ENCODE measurements around the gene TEKT4.
"Not testable (repeated sequence)": the region's sequence is repeated elsewhere in the genome, so short reads cannot be mapped to it uniquely, and the experiment has no call there.

The TEKT4 gene

GRCh38 chr2:94873362-94874276 lies 2.4 kb downstream of the TEKT4 start:
- Mint-ChIP-seq H3K36me3 (no peaks in the 10 kb centered on the region), H3K4me1 (no peaks in the 10 kb centered on the region), H3K4me3 (no peak overlapping the region), H3K9me3 (no peaks in the 10 kb centered on the region), H3K27ac (no peak overlapping the region), H3K27me3 (peaks cover 2% of the 10 kb centered on the region)

GRCh38 chr2:94874277-94874997 lies 3.2 kb downstream of the TEKT4 start:
- no peaks in the 10 kb centered on the region for H3K4me1 Mint-ChIP-seq
- no peak overlapping the region for H3K27ac Mint-ChIP-seq
- no peaks in the 10 kb centered on the region for H3K9me3 Mint-ChIP-seq
- H3K36me3 Mint-ChIP-seq, result no peaks in the 10 kb centered on the region
- H3K4me3 Mint-ChIP-seq, result no peak overlapping the region
- peaks cover 2% of the 10 kb centered on the region for H3K27me3 Mint-ChIP-seq

GRCh38 chr2:94875064-94875819 lies 4.0 kb downstream of the TEKT4 start:
- no peak overlapping the region for H3K4me3 Mint-ChIP-seq
- no peaks in the 10 kb centered on the region for H3K4me1 Mint-ChIP-seq
- H3K27ac Mint-ChIP-seq, result no peak overlapping the region
- H3K27me3 Mint-ChIP-seq, result peaks cover 2% of the 10 kb centered on the region
- no peaks in the 10 kb centered on the region for H3K9me3 Mint-ChIP-seq
- no peaks in the 10 kb centered on the region for H3K36me3 Mint-ChIP-seq

- no peaks in the 10 kb centered on the region for H3K27me3 Mint-ChIP-seq
- no peak overlapping the region for H3K27ac Mint-ChIP-seq
- H3K36me3 Mint-ChIP-seq, result no peaks in the 10 kb centered on the region
- H3K4me1 Mint-ChIP-seq, result no peaks in the 10 kb centered on the region
- no peaks in the 10 kb centered on the region for H3K9me3 Mint-ChIP-seq
- no peak overlapping the region for H3K4me3 Mint-ChIP-seq
Measured at GRCh38 chr2:94875820-94876522, 4.7 kb downstream of the TEKT4 start.

GRCh38 chr2:94876523-94876863 lies 5.3 kb downstream of the TEKT4 start:
- H3K9me3 Mint-ChIP-seq, result no peaks in the 10 kb centered on the region
- no peak overlapping the region for H3K27ac Mint-ChIP-seq
- H3K4me1 Mint-ChIP-seq, result no peaks in the 10 kb centered on the region
- no peaks in the 10 kb centered on the region for H3K27me3 Mint-ChIP-seq
- no peak overlapping the region for H3K4me3 Mint-ChIP-seq
- no peaks in the 10 kb centered on the region for H3K36me3 Mint-ChIP-seq

GRCh38 chr2:94877129-94877528 lies 5.9 kb downstream of the TEKT4 start:
- Mint-ChIP-seq H3K4me3 (no peak overlapping the region), H3K4me1 (no peaks in the 10 kb centered on the region), H3K36me3 (no peaks in the 10 kb centered on the region), H3K9me3 (no peaks in the 10 kb centered on the region), H3K27ac (no peak overlapping the region), H3K27me3 (no peaks in the 10 kb centered on the region)

GRCh38 chr2:94878575-94878974 lies 7.3 kb downstream of the TEKT4 start:
- H3K4me3 Mint-ChIP-seq, H3K27me3 Mint-ChIP-seq, H3K27ac Mint-ChIP-seq, H3K36me3 Mint-ChIP-seq, H3K9me3 Mint-ChIP-seq, H3K4me1 Mint-ChIP-seq: not testable (repeated sequence)

GRCh38 chr2:94879314-94879981 lies 8.2 kb downstream of the TEKT4 start:
- no peaks in the 10 kb centered on the region for H3K4me1 Mint-ChIP-seq
- no peak overlapping the region for H3K4me3 Mint-ChIP-seq
- H3K27me3 Mint-ChIP-seq, result no peaks in the 10 kb centered on the region
- H3K27ac Mint-ChIP-seq, result no peak overlapping the region
- no peaks in the 10 kb centered on the region for H3K36me3 Mint-ChIP-seq
- peaks cover 7% of the 10 kb centered on the region for H3K9me3 Mint-ChIP-seq

GRCh38 chr2:94879982-94880377 lies 8.8 kb downstream of the TEKT4 start:
- H3K36me3 Mint-ChIP-seq, result peaks cover 3% of the 10 kb centered on the region
- H3K27ac Mint-ChIP-seq, result no peak overlapping the region
- no peaks in the 10 kb centered on the region for H3K4me1 Mint-ChIP-seq
- no peak overlapping the region for H3K4me3 Mint-ChIP-seq
- H3K27me3 Mint-ChIP-seq, result peaks cover 5% of the 10 kb centered on the region
- H3K9me3 Mint-ChIP-seq, result peaks cover 12% of the 10 kb centered on the region

GRCh38 chr2:94880507-94880906 lies 9.3 kb downstream of the TEKT4 start:
- Mint-ChIP-seq H3K36me3 (peaks cover 3% of the 10 kb centered on the region), H3K4me3 (no peak overlapping the region), H3K9me3 (peaks cover 15% of the 10 kb centered on the region), H3K4me1 (no peaks in the 10 kb centered on the region), H3K27me3 (peaks cover 8% of the 10 kb centered on the region), H3K27ac (no peak overlapping the region)

- peaks cover 8% of the 10 kb centered on the region for H3K27me3 Mint-ChIP-seq
- H3K4me3 Mint-ChIP-seq, result no peak overlapping the region
- no peaks in the 10 kb centered on the region for H3K4me1 Mint-ChIP-seq
- peaks cover 15% of the 10 kb centered on the region for H3K9me3 Mint-ChIP-seq
- H3K27ac Mint-ChIP-seq, result no peak overlapping the region
- peaks cover 3% of the 10 kb centered on the region for H3K36me3 Mint-ChIP-seq
Measured at GRCh38 chr2:94881070-94881469, 9.8 kb downstream of the TEKT4 start.

- no peaks in the 10 kb centered on the region for H3K4me1 Mint-ChIP-seq
- H3K36me3 Mint-ChIP-seq, result no peaks in the 10 kb centered on the region
- no peak overlapping the region for H3K27ac Mint-ChIP-seq
- H3K4me3 Mint-ChIP-seq, result no peak overlapping the region
- H3K9me3 Mint-ChIP-seq, result peaks cover under 1% of the 10 kb centered on the region
- H3K27me3 Mint-ChIP-seq, result peaks cover 20% of the 10 kb centered on the region
Measured at GRCh38 chr2:94890234-94890633, 19.0 kb downstream of the TEKT4 start.

GRCh38 chr2:94895273-94895672 lies 24.0 kb downstream of the TEKT4 start:
- H3K4me3 Mint-ChIP-seq, H3K4me1 Mint-ChIP-seq, H3K27ac Mint-ChIP-seq, H3K9me3 Mint-ChIP-seq, H3K36me3 Mint-ChIP-seq: not testable (repeated sequence)
- peaks cover 26% of the 10 kb centered on the region for H3K27me3 Mint-ChIP-seq

GRCh38 chr2:94906976-94907375 lies 35.7 kb downstream of the TEKT4 start:
- H3K27ac Mint-ChIP-seq, H3K4me3 Mint-ChIP-seq, H3K4me1 Mint-ChIP-seq, H3K9me3 Mint-ChIP-seq, H3K36me3 Mint-ChIP-seq: not testable (repeated sequence)
- peaks cover 29% of the 10 kb centered on the region for H3K27me3 Mint-ChIP-seq

GRCh38 chr2:94923196-94923595 lies 52.0 kb downstream of the TEKT4 start:
- no peak overlapping the region for H3K27ac Mint-ChIP-seq
- peaks cover 2% of the 10 kb centered on the region for H3K36me3 Mint-ChIP-seq
- peaks cover 5% of the 10 kb centered on the region for H3K9me3 Mint-ChIP-seq
- H3K4me3 Mint-ChIP-seq, result no peak overlapping the region
- H3K27me3 Mint-ChIP-seq, result peaks cover 10% of the 10 kb centered on the region
- H3K4me1 Mint-ChIP-seq, result no peaks in the 10 kb centered on the region
